PC-9 (cell line): ENCODE data around the gene PRDM15. TPM values are rescaled to one million over a fixed set of nuclear protein-coding genes. Genes with fewer than 3 reads are reported as not detected.

Source experiments
- BruUV-seq: library from RNA; stranded (reverse); fragments of 400-500 nt; replicated peaks from 2 replicates; lab custom pipeline; 2021; lab: Mats Ljungman, UMichigan
- CTCF ChIA-PET: fragments of 300-600 bp; sonication (Branson Sonifier 250); formaldehyde crosslinking; loops from one replicate; lab custom pipeline; 2022; ENCODE audit warnings: antibody characterized with exemption; lab: Charles Lee
- POLR2A ChIA-PET: fragments of 300-600 bp; sonication (Branson Sonifier 250); formaldehyde crosslinking; loops from one replicate; lab custom pipeline; 2022; ENCODE audit warnings: antibody characterized with exemption; ENCODE audit not compliant: unreplicated experiment; lab: Charles Lee
- DNase-seq, 2 experiments: peaks; one replicate each; pipeline versions ENCODE4 v3.0.0 to v3.0.0-alpha.2; 2015 to 2022; ENCODE audit warnings: mixed read lengths in 1 of 2
- H2AFZ ChIP-seq: fragments of 200-600 bp; sonication (generic); 2 replicates; pipeline ENCODE4 v1.8.1; 2017; ENCODE audit warnings: antibody characterized with exemption
- H3F3A ChIP-seq: fragments of 200-600 bp; sonication (generic); 2 replicates; pipeline ENCODE4 v1.8.1; 2017; ENCODE audit warnings: antibody characterized with exemption, mild to moderate bottlenecking, low read depth; ENCODE audit not compliant: insufficient read depth
- H3K27ac ChIP-seq: fragments of 200-600 bp; sonication (generic); 2 replicates; pipeline ENCODE4 v1.6.1; 2016; ENCODE audit warnings: mixed run types
- H3K27me3 ChIP-seq: fragments of 200-600 bp; sonication (generic); 2 replicates; pipeline ENCODE4 v1.6.1; 2016; ENCODE audit warnings: low read depth, mixed run types; ENCODE audit not compliant: insufficient read depth
- H3K36me3 ChIP-seq: fragments of 200-600 bp; sonication (generic); 2 replicates; pipeline ENCODE4 v1.6.1; 2016; ENCODE audit warnings: low read depth, mixed run types
- H3K4me1 ChIP-seq: fragments of 200-600 bp; sonication (generic); replicated peaks from 2 replicates; pipeline ENCODE4 v1.6.1; 2016; ENCODE audit warnings: mixed run types; ENCODE audit not compliant: insufficient read depth
- H3K4me2 ChIP-seq: fragments of 200-600 bp; sonication (generic); 2 replicates; pipeline ENCODE4 v1.6.1; 2017; ENCODE audit warnings: mixed run types
- H3K4me3 ChIP-seq: fragments of 200-600 bp; sonication (generic); 2 replicates; pipeline ENCODE4 v1.6.1; 2016; ENCODE audit warnings: mixed run types
- H3K79me2 ChIP-seq: fragments of 200-600 bp; sonication (generic); 2 replicates; pipeline ENCODE4 v1.6.1; 2017; ENCODE audit warnings: low read depth, mixed run types
- H3K9me2 ChIP-seq: fragments of 200-600 bp; sonication (generic); 2 replicates; pipeline ENCODE4 v1.8.1; 2017; ENCODE audit warnings: mild to moderate bottlenecking; ENCODE audit not compliant: insufficient read depth
- H3K9me3 ChIP-seq: fragments of 200-600 bp; sonication (generic); 2 replicates; pipeline ENCODE4 v1.8.1; 2016; ENCODE audit warnings: low read depth; ENCODE audit not compliant: insufficient read depth
- H4K20me1 ChIP-seq: fragments of 200-600 bp; sonication (generic); 2 replicates; pipeline ENCODE4 v1.8.1; 2017; ENCODE audit not compliant: insufficient read depth
- EZH2 ChIP-seq: fragments of 200-600 bp; sonication (generic); IDR thresholded peaks from 2 replicates; pipeline ENCODE4 v1.8.0; 2017; ENCODE audit warnings: antibody characterized with exemption, low read depth
- intact Hi-C: fragments of 100-400 bp; cut with micrococcal nuclease; formaldehyde crosslinking; loops from one replicate; pipeline ENCODE4 v1.10.0; 2022; ENCODE audit not compliant: unreplicated experiment
- total RNA-seq: library from RNA; stranded (reverse); gene quantifications from 2 replicates; pipeline ENCODE4 v1.2.3, GENCODE V29; 2021
- TF ChIP-seq, protein P1 (sequence below): fragments of 200-600 bp; sonication (generic); conservative IDR thresholded peaks from 2 replicates; pipeline ENCODE4 v1.6.1; 2017; ENCODE audit warnings: mixed run types, antibody characterized with exemption, mild to moderate bottlenecking, moderate library complexity

PRDM15 gene
- total RNA-seq, 1 experiment from 2014 or later = 8.8 TPM

DNA sequence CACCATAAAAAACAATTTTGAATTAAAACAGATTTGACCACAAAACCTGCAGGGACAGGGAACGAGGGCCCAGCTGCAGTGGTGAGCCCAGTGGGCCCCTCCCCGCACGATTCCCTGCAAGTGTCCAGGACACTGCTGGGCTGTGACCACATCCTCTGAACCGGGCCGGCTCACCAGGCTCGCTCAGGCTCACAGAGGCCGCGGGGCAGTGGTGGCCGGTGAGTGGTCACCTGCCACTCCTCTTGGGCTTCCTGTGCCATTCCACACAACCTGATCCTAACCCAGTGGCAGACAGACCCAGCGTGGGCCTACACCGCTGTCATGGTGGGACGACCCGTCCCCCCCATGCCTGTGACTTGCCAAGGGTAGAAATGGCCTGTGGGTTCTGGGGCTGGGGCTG is 75.8 kb downstream of the PRDM15 start:
- BruUV-seq = no TSS peak
- TF ChIP-seq EZH2 = no peak
- TF ChIP-seq, protein P1, sequence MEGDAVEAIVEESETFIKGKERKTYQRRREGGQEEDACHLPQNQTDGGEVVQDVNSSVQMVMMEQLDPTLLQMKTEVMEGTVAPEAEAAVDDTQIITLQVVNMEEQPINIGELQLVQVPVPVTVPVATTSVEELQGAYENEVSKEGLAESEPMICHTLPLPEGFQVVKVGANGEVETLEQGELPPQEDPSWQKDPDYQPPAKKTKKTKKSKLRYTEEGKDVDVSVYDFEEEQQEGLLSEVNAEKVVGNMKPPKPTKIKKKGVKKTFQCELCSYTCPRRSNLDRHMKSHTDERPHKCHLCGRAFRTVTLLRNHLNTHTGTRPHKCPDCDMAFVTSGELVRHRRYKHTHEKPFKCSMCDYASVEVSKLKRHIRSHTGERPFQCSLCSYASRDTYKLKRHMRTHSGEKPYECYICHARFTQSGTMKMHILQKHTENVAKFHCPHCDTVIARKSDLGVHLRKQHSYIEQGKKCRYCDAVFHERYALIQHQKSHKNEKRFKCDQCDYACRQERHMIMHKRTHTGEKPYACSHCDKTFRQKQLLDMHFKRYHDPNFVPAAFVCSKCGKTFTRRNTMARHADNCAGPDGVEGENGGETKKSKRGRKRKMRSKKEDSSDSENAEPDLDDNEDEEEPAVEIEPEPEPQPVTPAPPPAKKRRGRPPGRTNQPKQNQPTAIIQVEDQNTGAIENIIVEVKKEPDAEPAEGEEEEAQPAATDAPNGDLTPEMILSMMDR = no peak
- Histone ChIP-seq H3F3A (no peaks in the 10 kb centered on the region), H3K4me3 (no peak overlapping the region), H3K36me3 (no peaks in the 10 kb centered on the region), H3K27ac (no peak overlapping the region), H4K20me1 (no peaks in the 10 kb centered on the region), H2AFZ (no peak overlapping the region), H3K79me2 (no peaks in the 10 kb centered on the region), H3K4me1 (no peaks in the 10 kb centered on the region), H3K9me2 (no peaks in the 10 kb centered on the region), H3K9me3 (no peaks in the 10 kb centered on the region), H3K4me2 (no peak overlapping the region), H3K27me3 (no peaks in the 10 kb centered on the region)
- intact Hi-C loops = no loop called here
- CTCF ChIA-PET = no interaction called here
- POLR2A ChIA-PET = no interaction called here
- no peak for DNase-seq

DNA sequence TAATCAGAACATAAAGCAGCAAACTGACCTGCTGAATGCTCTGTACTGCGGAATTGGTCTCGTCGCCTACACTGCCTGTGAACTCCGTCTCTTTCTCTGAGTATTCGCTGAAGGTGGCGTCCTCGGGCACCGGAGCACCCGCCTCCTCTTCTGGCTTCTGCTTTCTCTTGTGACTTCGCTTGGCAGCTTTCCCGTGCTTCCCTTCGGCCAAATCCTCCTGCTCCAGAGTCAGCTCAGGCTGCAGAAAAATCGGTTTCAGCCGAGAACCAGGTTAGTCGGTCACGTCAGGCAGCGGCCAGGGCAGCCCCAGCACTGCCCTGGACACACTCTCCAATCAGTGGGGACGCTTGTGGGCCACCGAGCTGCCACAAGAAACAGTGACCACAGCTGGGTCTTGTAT is 76.5 kb downstream of the PRDM15 start:
- Histone ChIP-seq H3K36me3 (no peaks in the 10 kb centered on the region), H3K9me3 (no peaks in the 10 kb centered on the region), H3K4me1 (no peaks in the 10 kb centered on the region), H3K27ac (no peak overlapping the region), H2AFZ (no peak overlapping the region), H3K4me2 (no peak overlapping the region), H3K4me3 (no peak overlapping the region), H3K79me2 (no peaks in the 10 kb centered on the region), H3K9me2 (no peaks in the 10 kb centered on the region), H4K20me1 (no peaks in the 10 kb centered on the region), H3K27me3 (no peaks in the 10 kb centered on the region), H3F3A (no peaks in the 10 kb centered on the region)
- POLR2A ChIA-PET = no interaction called here
- BruUV-seq = no TSS peak
- intact Hi-C loops = no loop called here
- TF ChIP-seq, protein P1 = no peak
- TF ChIP-seq EZH2 = no peak
- DNase-seq = no peak
- CTCF ChIA-PET = no interaction called here

DNA sequence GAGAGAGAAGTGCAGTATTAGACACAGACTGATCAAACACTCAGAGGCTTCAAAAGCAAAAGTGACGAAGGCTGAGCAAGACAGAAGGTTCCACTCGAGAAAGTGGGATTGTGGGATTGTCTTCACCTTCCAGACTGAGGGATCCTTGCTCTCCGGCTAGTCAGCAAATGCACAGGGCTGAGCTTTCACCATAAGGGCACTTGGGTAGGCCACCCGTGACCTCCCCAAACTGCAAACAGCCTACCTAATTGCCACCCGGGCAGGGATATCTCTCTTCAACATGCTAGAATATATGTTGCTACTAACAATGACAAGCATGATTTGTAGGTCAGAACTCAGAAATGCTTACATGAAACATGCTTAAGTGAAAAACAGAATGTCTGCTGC is 77.0 kb downstream of the PRDM15 start:
- no peak for DNase-seq
- Histone ChIP-seq H3K36me3 (no peaks in the 10 kb centered on the region), H3K9me3 (no peaks in the 10 kb centered on the region), H3K4me1 (no peaks in the 10 kb centered on the region), H2AFZ (no peak overlapping the region), H4K20me1 (no peaks in the 10 kb centered on the region), H3K9me2 (no peaks in the 10 kb centered on the region), H3K4me2 (no peak overlapping the region), H3F3A (no peaks in the 10 kb centered on the region), H3K27me3 (no peaks in the 10 kb centered on the region), H3K27ac (no peak overlapping the region), H3K4me3 (no peak overlapping the region), H3K79me2 (no peaks in the 10 kb centered on the region)
- BruUV-seq = no TSS peak
- TF ChIP-seq, protein P1 = no peak
- TF ChIP-seq EZH2 = no peak
- CTCF ChIA-PET = no interaction called here
- POLR2A ChIA-PET = no interaction called here
- intact Hi-C loops = no loop called here
